GM23248 (cell line): ENCODE results near the gene CSTA. TPM values are rescaled to one million over a fixed set of nuclear protein-coding genes. Genes with fewer than 3 reads are reported as not detected.
A peak's percentile ranks its signal among the peaks of the same experiment; 100 is the strongest.

Experiments
- DNase-seq: peaks from one replicate; pipeline ENCODE4 v3.0.0-alpha.2; 2015
- H2AFZ ChIP-seq: fragments of 200-600 bp; sonication (generic); 2 replicates; pipeline ENCODE4 v1.6.1; 2016; ENCODE audit warnings: antibody characterized with exemption
- H3F3A ChIP-seq: fragments of 200-600 bp; sonication (generic); 2 replicates; pipeline ENCODE4 v1.6.1; 2016; ENCODE audit warnings: mild to moderate bottlenecking, antibody characterized with exemption, mixed run types; ENCODE audit not compliant: insufficient read depth
- H3K27ac ChIP-seq: fragments of 200-600 bp; sonication (generic); 2 replicates; pipeline ENCODE4 v1.5.1; 2016; ENCODE audit warnings: mild to moderate bottlenecking
- H3K27me3 ChIP-seq: fragments of 200-600 bp; sonication (generic); replicated peaks from 2 replicates; pipeline ENCODE4 v1.6.1; 2016; ENCODE audit warnings: mild to moderate bottlenecking; ENCODE audit not compliant: insufficient read depth
- H3K36me3 ChIP-seq: fragments of 200-600 bp; sonication (generic); 2 replicates; pipeline ENCODE4 v1.6.1; 2016; ENCODE audit warnings: low read depth, mild to moderate bottlenecking
- H3K4me1 ChIP-seq: fragments of 200-600 bp; sonication (generic); 2 replicates; pipeline ENCODE4 v1.6.1; 2016; ENCODE audit warnings: mild to moderate bottlenecking; ENCODE audit not compliant: insufficient read depth
- H3K4me2 ChIP-seq: fragments of 200-600 bp; sonication (generic); one replicate; pipeline ENCODE4 v1.6.1; 2016; ENCODE audit warnings: mild to moderate bottlenecking; ENCODE audit not compliant: unreplicated experiment
- H3K4me3 ChIP-seq: fragments of 200-600 bp; sonication (generic); 2 replicates; pipeline ENCODE4 v1.5.1; 2016; ENCODE audit warnings: mild to moderate bottlenecking
- H3K79me2 ChIP-seq: fragments of 200-600 bp; sonication (generic); 2 replicates; pipeline ENCODE4 v1.6.1; 2016; ENCODE audit warnings: mild to moderate bottlenecking; ENCODE audit not compliant: insufficient read depth
- H3K9ac ChIP-seq: fragments of 200-600 bp; sonication (generic); 2 replicates; pipeline ENCODE4 v1.6.1; 2016; ENCODE audit warnings: mild to moderate bottlenecking
- H3K9me2 ChIP-seq: fragments of 200-600 bp; sonication (generic); 2 replicates; pipeline ENCODE4 v1.6.1; 2016; ENCODE audit warnings: mixed run types, mild to moderate bottlenecking, moderate library complexity; ENCODE audit not compliant: insufficient read depth
- H3K9me3 ChIP-seq: fragments of 200-600 bp; sonication (generic); one replicate; pipeline ENCODE4 v1.6.1; 2017; ENCODE audit warnings: low read depth
- H4K20me1 ChIP-seq: fragments of 200-600 bp; sonication (generic); 2 replicates; pipeline ENCODE4 v1.6.0; 2016; ENCODE audit not compliant: insufficient read depth
- EZH2 ChIP-seq: fragments of 200-600 bp; sonication (generic); IDR thresholded peaks from 2 replicates; pipeline ENCODE4 v1.6.1; 2018; ENCODE audit warnings: antibody characterized with exemption, mild to moderate bottlenecking; ENCODE audit not compliant: insufficient read depth, poor library complexity, severe bottlenecking
- EZH2phosphoT487 ChIP-seq: fragments of 200-600 bp; sonication (generic); IDR thresholded peaks from 2 replicates; pipeline ENCODE4 v1.6.1; 2018; ENCODE audit warnings: antibody characterized with exemption, moderate library complexity, mild to moderate bottlenecking, low read depth; ENCODE audit not compliant: insufficient read depth
- WGBS, 2 experiments: methylation state at CpG; one replicate each; pipeline ENCODE4 v1.1.6; 2015 to 2017; ENCODE audit warnings: low lambda C conversion rate in 2 of 2, low coverage in 1 of 2; ENCODE audit errors: missing lambda C conversion rate in 2 of 2; 5-methylcytosine and 5-hydroxymethylcytosine counted together
- in situ Hi-C: fragments of 300-500 bp; cut with MboI; formaldehyde crosslinking; loops from 2 replicates; pipeline ENCODE4 v1.15.0; 2020
- polyA plus RNA-seq: library from polyadenylated mRNA; unstranded; fragments of >200 nt; fragmentation: Nextera tagmentation; extraction: Ambion mirVana; gene quantifications from 2 replicates; pipeline ENCODE4 v1.2.1, GENCODE V29; 2016
- total RNA-seq: library from RNA; depleted of rRNA; stranded (reverse); fragments of >200 nt; shearing (Covaris generic); gene quantifications from 2 replicates; pipeline ENCODE4 v1.2.3, GENCODE V29; 2014; rRNA removed

Gene CSTA
- 1.8 and 2.0 TPM in 2 replicates for total RNA-seq
- 5.3 and 5.8 TPM in 2 replicates for polyA plus RNA-seq

- Histone ChIP-seq H3K4me3 (no peak within 1 kb of the TSS; the same call in 1 of the 2 replicates), H3K4me1 (no peaks in the 10 kb centered on the region), H3K27me3 (no peaks in the 10 kb centered on the region), H3K4me2 (peak within 1 kb of the TSS; percentile 9), H3K9me3 (no peaks in the 10 kb centered on the region), H3K79me2 (no peaks in the 10 kb centered on the region), H3F3A (no peaks in the 10 kb centered on the region), H3K9me2 (no peaks in the 10 kb centered on the region), H4K20me1 (no peaks in the 10 kb centered on the region), H3K27ac (no peak within 1 kb of the TSS), H3K9ac (no peak within 1 kb of the TSS), H3K36me3 (no peaks in the 10 kb centered on the region), H2AFZ (peak within 1 kb of the TSS; percentile 35)
- 54 to 56% methylated on average over 6 of the region's 6 CpGs for WGBS, 2 experiments
- TF ChIP-seq EZH2 (no peak), EZH2phosphoT487 (no peak)
- DNase-seq: peak; percentile 16
- in situ Hi-C loops: no loop called here
Measured at GRCh38 chr3:122324871-122325323, at the start of gene CSTA. Gene CSTA, plus strand, starts transcription at chr3:122325248. Its CDS starts 45 bp downstream, at chr3:122325293.

- DNase-seq: no peak
- no peak overlapping the region for H2AFZ ChIP-seq
- no peak overlapping the region for H3K4me2 ChIP-seq
- in situ Hi-C loops: no loop called here
- H3K9me2 ChIP-seq: no peaks in the 10 kb centered on the region
- no peak overlapping the region for H3K4me3 ChIP-seq
- H3K79me2 ChIP-seq: no peaks in the 10 kb centered on the region
- WGBS, 2 experiments: 7 to 13% methylated on average over 3 of the region's 3 CpGs
- 0 out of 2 replicates have a peak, but pooled peaks cover 6% of the 10 kb centered on the region for H3K27me3 ChIP-seq
- no peaks in the 10 kb centered on the region for H3K36me3 ChIP-seq
- no peak for TF ChIP-seq EZH2
- no peak for TF ChIP-seq EZH2phosphoT487
- H3K27ac ChIP-seq: no peak overlapping the region
- H3F3A ChIP-seq: no peaks in the 10 kb centered on the region
- H3K9ac ChIP-seq: no peak overlapping the region
- H3K4me1 ChIP-seq: no peaks in the 10 kb centered on the region
- no peaks in the 10 kb centered on the region for H4K20me1 ChIP-seq
- H3K9me3 ChIP-seq: no peaks in the 10 kb centered on the region
Measured at GRCh38 chr3:122281891-122282290, 43.2 kb upstream of the CSTA start.

GRCh38 chr3:122283796-122284445 is 41.1 kb upstream of the CSTA start:
- no peaks in the 10 kb centered on the region for H4K20me1 ChIP-seq
- H3K4me3 ChIP-seq: no peak overlapping the region
- DNase-seq: no peak
- WGBS, 2 experiments: 59 to 70% methylated on average over 19 to 22 of the region's 22 CpGs
- no peak overlapping the region for H3K9ac ChIP-seq
- H3K4me2 ChIP-seq: no peak overlapping the region
- H3K36me3 ChIP-seq: no peaks in the 10 kb centered on the region
- no peak overlapping the region for H3K27ac ChIP-seq
- 0 out of 2 replicates have a peak, but pooled peaks cover 11% of the 10 kb centered on the region for H3K27me3 ChIP-seq
- no peaks in the 10 kb centered on the region for H3K79me2 ChIP-seq
- in situ Hi-C loops: no loop called here
- no peaks in the 10 kb centered on the region for H3F3A ChIP-seq
- TF ChIP-seq EZH2phosphoT487: no peak
- no peak for TF ChIP-seq EZH2
- no peak overlapping the region for H2AFZ ChIP-seq
- no peaks in the 10 kb centered on the region for H3K4me1 ChIP-seq
- H3K9me3 ChIP-seq: no peaks in the 10 kb centered on the region
- no peaks in the 10 kb centered on the region for H3K9me2 ChIP-seq

- no peak overlapping the region for H3K27ac ChIP-seq
- no peaks in the 10 kb centered on the region for H3K4me1 ChIP-seq
- H3K79me2 ChIP-seq: no peaks in the 10 kb centered on the region
- 74 to 75% methylated on average over 18 to 20 of the region's 20 CpGs for WGBS, 2 experiments
- no peak for DNase-seq
- in situ Hi-C loops: no loop called here
- H2AFZ ChIP-seq: no peak overlapping the region
- H3K36me3 ChIP-seq: no peaks in the 10 kb centered on the region
- no peaks in the 10 kb centered on the region for H3K9me2 ChIP-seq
- no peak overlapping the region for H3K4me3 ChIP-seq
- no peak overlapping the region for H3K9ac ChIP-seq
- H3K27me3 ChIP-seq: 0 out of 2 replicates have a peak, but pooled peaks cover 11% of the 10 kb centered on the region
- H3K4me2 ChIP-seq: no peak overlapping the region
- H3F3A ChIP-seq: no peaks in the 10 kb centered on the region
- TF ChIP-seq EZH2phosphoT487 (no peak), EZH2 (no peak)
- H4K20me1 ChIP-seq: no peaks in the 10 kb centered on the region
- no peaks in the 10 kb centered on the region for H3K9me3 ChIP-seq
Measured at GRCh38 chr3:122284486-122284885, 40.6 kb upstream of the CSTA start.
